RWPE1 (cell line): Measurements from ENCODE around the gene SATB2.

Experiments used
- CTCF ChIA-PET: fragments of 350-600 bp; sonication (Branson Sonifier 250); formaldehyde crosslinking; extraction: SDS; loops from one replicate; lab custom pipeline; 2021; lab: Yijun Ruan, JAX
- POLR2A ChIA-PET: fragments of 400-600 bp; formaldehyde crosslinking; extraction: SDS; loops from one replicate; lab custom pipeline; 2020; ENCODE audit warnings: antibody characterized with exemption; ENCODE audit not compliant: low non-redundant PET; lab: Yijun Ruan, JAX
- DNase-seq: peaks from one replicate; pipeline ENCODE4 v3.0.0; 2012; ENCODE audit warnings: low spot score
- H3K27ac ChIP-seq: fragments of 450-650 bp; 2 replicates; pipeline ENCODE4 v1.5.1; 2017
- TF ChIP-seq, protein P1 (sequence below): fragments of 450-650 bp; conservative IDR thresholded peaks from 2 replicates; pipeline ENCODE4 v1.5.1; 2017; ENCODE audit warnings: low read depth, mild to moderate bottlenecking

The SATB2 gene

DNA sequence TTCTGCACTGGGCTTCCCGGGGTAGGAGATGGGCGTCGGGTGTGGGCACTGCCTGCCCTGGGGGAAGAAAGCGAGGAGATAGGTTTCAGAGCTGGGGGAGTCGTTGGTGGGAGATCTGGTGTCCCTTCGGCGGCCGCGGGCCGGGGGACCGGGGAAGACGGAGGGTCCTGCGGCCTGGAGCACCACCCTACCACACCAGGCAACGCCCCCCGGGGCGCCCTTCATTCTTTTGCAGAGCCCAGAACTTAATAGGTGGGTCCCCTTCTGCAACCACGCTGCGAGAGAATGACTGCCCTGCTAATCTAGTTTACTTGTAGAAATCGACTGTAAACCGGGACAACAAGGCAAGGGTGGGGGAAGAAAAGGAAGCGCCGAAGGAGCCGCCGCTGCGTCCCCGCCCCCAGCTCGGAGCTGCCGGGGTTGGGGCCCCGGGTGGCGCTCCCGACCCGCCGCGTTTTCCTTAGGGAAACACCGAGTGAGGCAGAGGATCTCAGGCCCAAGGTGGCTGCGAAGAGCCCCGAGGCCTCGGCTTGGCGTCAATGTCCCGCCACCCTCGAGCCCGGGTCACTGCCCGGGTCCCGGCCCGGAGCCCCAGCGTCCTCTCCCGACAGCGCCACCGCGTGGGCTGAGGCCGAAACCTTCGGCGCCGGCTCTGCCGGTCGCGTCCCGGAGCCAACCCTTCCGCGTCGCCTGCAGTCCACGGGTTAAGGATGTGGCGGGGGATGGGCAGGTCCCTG is 5.4 kb upstream of the SATB2 start:
- H3K27ac ChIP-seq = peak overlapping the region; percentile 62
- DNase-seq = peak; percentile 70
- TF ChIP-seq, protein P1, sequence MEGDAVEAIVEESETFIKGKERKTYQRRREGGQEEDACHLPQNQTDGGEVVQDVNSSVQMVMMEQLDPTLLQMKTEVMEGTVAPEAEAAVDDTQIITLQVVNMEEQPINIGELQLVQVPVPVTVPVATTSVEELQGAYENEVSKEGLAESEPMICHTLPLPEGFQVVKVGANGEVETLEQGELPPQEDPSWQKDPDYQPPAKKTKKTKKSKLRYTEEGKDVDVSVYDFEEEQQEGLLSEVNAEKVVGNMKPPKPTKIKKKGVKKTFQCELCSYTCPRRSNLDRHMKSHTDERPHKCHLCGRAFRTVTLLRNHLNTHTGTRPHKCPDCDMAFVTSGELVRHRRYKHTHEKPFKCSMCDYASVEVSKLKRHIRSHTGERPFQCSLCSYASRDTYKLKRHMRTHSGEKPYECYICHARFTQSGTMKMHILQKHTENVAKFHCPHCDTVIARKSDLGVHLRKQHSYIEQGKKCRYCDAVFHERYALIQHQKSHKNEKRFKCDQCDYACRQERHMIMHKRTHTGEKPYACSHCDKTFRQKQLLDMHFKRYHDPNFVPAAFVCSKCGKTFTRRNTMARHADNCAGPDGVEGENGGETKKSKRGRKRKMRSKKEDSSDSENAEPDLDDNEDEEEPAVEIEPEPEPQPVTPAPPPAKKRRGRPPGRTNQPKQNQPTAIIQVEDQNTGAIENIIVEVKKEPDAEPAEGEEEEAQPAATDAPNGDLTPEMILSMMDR = peak; percentile 88
- ChIA-PET POLR2A (no interaction called here), CTCF (interaction anchor here (0.6 to 1.0 kb wide), 6 partner anchors 8 to 1148 kb away, joined by 3 to 4 read pairs (median 3); no protein-coding TSS in a partner anchor)

DNA sequence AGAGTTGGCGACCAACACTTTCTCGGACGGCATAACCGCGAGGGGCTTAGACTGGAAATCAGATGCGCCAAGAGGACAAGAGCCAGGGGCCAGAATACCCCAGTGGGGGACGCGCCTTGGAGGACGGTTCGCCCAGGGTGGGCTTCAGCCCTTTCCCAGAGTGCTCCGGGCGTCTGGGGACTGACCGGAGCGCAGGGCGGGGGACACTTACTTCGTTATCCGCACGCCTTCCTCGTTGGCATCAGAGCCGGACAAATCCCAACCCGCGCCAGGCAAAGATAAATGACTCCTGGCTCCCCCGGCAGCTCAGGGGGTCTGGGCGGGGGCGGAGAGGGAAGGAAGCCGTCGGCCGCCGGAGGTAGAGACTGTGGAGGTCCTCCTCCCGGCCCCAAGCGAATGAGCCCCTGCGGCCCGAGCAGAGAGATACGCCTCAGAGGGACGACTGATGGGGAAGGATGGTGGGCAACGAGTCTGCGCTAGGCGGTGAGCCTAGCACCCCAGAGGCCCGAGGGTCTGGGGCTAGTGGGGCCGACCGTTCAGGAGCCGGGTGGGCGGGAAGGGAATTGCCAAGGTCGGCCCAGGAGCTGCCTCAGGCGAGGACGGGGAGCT is 4.7 kb upstream of the SATB2 start:
- TF ChIP-seq, protein P1 = no peak
- no peak for DNase-seq
- ChIA-PET CTCF (interaction anchor here (0.6 to 0.7 kb wide), 4 partner anchors 9 to 1148 kb away, joined by 3 to 4 read pairs (median 3); no protein-coding TSS in a partner anchor), POLR2A (no interaction called here)
- peak overlapping the region; percentile 62 for H3K27ac ChIP-seq

DNA sequence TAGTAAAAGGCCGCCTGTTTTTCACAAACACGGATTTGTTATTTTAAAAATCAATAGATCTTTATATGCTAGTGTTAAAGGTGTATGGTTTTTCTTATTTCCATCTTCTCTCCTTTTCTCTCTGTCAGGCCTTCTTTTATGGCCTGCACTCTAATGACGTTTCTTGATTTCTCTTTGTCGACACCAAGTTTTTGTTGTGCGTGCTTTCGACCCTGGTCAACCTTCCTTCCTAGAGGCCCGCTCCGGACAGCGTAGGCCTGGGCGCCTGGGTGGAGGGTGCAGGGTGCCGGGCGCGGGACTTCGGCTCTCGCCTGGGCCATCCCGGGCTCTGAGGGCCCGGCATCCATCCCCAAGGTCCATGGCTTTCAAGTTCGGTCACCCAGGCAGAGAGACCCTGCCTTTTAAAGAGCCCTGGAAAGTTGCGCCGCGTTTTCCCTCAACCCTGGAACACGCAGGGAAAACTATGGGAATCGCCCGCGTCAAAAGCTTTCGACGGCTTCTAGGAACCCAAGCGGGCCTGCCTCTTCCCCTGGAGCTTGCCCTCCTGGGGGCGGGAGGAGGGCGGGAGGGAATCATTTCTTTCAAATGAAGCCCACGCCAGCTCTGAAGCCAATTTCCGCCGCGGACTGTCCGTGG is 4.1 kb upstream of the SATB2 start:
- no peak for DNase-seq
- H3K27ac ChIP-seq = no peak overlapping the region
- TF ChIP-seq, protein P1 = no peak
- CTCF ChIA-PET = interaction anchor here (0.7 kb wide), 1 partner anchor 558 kb away, joined by 3 read pairs; no protein-coding TSS in a partner anchor
- POLR2A ChIA-PET = no interaction called here

DNA sequence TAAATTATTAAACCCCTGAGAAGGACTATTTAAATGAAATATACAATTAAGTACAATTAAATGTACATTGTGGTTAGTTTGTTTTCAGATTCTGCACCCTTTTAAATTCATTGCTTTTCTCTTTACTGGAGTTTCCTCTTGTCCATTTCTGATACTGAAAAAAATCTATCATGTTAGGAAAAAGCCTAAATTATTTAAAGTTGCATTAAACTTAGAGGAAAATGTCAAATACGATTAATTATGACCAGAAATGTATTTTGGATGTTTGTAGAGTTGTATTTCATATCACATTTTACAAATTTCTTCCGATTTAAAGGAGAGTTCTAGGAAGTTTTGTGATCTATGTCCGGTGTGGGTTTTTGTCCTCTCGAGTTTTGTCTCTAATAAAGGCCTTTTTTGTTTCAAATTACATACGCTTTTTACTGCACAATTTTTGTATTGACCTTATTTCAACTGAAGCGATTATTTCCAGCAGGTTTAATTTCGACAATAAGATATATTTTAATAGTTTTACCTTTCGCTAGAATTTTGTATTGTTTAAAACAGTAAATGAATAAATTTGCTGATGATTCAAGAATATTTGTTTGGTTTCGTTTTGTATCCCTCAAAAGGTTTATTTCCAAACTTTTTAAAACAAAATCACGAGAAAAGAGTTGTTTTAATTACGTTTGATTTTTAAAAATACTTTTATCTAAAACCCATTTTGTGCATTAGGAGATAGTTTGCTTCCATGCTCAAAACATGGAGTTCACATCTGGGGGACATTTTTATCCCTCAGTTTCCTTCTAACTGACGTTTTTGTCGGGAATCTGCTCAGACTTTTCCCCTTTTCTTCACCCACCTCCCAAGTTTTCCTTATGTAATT is 3.3 kb upstream of the SATB2 start:
- no peak overlapping the region for H3K27ac ChIP-seq
- TF ChIP-seq, protein P1 = no peak
- CTCF ChIA-PET = no interaction called here
- POLR2A ChIA-PET = no interaction called here
- DNase-seq = no peak

DNA sequence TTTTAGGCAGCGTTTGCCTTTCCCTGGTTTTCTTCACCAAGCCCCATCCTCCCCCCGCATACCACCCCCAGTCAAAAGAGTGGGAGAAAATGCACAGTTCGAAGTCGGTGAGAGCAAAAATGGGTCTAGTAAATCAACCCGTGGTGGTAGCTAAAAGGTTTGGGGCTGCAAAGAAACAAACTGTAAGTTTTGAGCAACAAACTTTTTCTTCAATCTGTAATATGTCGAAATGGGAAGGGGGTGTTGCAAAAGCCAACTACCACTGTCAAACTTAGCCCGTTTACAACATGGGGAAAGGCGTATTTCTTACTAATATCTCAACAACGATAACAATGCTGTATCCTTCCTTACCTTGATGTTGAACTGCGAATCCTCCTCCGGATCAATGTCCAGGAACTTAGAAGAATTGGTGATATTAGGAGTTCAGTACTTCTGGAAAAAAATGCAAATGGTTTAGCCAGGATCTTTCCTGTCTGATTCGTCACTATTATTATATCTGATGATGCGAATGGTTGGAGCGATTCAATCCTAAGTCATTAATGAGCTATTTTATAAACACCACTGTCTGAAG is 2.4 kb upstream of the SATB2 start:
- POLR2A ChIA-PET = no interaction called here

More for the DNA sequence above, 2.4 kb upstream of the SATB2 start:
- peak overlapping the region; percentile 97 for H3K27ac ChIP-seq
- CTCF ChIA-PET = no interaction called here
- peak; percentile 29 for DNase-seq
- TF ChIP-seq, protein P1 = no peak
